Measurements from ENCODE around the gene BOD1L1. TPM values are rescaled to one million over a fixed set of nuclear protein-coding genes. Genes with fewer than 3 reads are reported as not detected.

Gene BOD1L1
- total RNA-seq, 1 donor from 2014 or later = 63.0 TPM

DNA sequence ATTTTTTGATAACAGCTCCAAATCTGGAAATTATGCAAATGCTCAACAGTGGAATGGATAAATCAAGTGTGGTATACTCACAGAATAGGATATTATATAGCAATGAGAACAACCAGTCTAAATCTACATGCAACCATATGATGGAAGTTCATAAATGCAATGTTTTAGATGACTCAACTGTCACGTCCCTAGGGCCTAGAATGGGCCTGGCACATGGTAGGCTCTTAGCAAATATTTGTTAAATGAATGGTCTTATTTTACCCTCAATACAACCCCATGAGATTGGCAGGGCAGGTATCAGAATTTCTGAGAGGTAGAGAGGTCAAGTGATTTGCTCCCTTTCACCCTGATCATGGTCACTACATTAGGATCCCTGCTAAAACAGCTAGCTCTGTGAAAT is 68.6 kb downstream of the BOD1L1 start:
- DNase-seq (ENCODE audit: low read depth) = no peak

DNA sequence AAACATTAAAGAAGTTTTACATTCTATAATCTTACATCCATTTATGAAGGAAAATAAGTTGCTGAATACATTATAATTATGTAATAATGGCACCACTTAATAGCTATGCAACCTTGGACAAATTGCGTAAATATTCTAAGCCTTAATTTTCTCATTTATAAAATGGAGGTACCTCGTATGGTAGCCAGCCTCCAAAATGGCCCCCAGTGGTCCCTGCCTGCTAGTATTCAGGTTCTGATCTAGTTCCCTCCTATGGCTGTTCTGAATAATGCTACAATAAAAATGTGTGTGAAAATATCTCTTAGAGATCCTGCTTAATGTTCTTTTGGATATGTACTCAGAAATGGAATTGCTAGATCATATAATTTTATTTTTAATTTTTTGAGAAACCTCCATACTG is 72.2 kb downstream of the BOD1L1 start:
- no peak for DNase-seq (ENCODE audit: low read depth)

DNA sequence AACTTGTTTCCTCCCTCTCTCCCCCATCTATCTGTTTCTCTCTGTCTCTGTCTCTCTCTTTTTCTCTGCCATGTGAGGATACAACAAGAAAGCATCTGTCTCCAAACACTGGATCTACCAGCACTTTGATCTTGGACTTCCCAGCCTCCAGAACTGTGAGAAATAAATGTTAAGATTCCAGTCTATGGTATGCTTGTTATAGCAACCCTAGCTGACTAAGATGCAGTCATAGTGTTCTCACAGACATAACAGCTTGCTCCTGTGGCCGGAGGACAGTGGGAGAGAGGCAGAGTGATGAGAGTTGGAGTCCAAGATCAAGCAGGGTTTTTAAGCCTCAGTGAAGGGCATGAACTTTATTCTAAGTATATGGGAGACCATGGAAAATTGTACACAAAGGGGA is 74.4 kb downstream of the BOD1L1 start:
- no peak for DNase-seq (ENCODE audit: low read depth)

DNA sequence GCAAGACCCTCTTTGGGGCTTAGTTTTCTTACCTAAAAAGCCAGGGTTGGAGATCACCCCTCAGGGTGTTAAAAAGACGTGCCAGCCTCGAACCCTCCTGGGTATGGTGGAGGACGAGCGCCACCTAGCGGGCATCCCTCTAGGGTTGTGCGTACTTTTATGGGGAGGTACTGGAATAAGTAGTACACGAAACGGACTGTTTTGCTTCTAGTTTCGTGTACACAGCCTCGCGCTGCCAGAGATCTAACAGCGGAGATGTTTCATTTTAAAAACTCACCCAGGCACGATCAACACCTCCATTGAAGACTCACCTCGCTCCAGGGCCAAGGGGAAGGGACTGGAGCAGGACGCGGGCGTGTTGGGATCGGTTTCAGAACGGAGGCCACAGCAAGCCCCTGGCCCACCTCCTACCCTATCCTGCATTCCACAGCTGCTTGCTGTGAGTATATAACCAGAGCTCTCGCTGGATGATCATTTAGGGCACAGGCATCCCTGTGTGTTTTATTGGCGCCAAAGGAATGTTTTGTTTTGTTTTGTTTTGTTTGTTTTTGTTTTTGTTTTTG is 78.5 kb downstream of the BOD1L1 start:
- DNase-seq (ENCODE audit: low read depth) = peak; percentile 51

DNA sequence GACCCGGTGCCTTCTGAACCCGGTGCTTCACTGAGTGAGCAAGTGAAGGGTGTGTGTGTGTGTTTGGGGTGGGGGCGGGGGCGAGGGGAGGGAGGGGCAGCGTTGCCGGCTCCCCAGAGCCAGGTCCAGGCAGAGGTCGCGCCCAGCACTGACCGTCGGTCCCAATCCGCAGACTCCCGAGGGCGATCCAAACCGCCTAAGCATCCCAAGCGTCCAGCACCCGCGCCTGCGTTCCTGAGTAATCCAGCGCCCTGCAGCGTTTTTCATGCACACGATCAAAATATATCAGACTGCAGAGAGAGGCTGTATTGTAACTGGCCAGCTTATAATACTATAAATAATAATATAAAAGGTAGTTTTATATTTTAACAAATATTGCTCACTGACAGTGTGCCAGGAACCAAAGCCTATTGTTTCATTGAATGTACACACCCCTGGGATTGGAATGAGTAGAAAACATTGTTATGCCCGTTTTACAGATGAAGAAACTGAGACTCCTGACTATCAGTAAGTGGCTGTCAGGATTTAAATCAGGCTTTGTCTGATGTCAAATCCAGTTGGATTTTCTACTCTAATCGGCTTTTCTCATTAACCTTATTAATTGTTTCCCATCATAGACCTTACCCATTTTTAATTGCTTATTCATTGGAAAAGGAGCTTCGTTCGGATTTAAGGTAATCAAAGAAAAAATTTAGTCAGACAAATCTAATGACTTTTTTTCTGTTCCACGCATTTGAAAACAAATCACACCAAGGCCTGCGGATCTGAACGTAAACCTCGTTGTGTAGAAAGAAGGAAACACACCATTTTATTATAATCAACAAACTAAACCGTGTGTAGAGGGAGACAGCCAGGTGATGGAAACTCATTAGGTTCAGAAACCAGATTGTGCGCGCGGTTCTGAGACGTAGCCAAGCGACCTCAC is 79.2 kb downstream of the BOD1L1 start:
- no peak for DNase-seq (ENCODE audit: low read depth)

DNA sequence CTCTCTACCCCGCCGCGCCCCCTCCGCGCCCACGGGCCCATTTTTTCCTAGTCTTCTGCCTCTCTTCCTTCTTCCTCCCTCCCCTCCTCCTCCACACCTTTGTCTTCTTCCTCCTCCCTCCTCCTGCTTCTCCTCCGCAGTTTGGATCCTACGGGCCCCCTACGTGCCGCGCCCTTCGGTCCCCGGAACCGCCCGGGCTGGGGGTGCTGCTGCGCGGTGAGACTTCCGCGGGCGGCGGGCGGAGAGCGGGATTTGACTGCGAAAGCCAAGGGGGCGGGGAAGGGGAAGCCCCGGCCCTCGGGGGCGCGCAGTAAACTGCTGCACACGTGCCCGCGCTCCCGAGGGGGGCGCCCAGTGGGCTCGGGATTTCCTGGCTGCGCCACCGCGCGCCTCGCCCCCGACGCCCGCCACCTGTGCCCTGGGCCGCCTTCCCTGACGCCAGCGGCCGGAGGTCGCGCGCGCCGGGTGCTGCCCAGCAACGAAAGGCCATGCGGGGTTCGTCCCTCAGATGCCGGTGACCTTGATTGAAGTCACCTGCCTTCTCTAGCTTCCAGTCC is 80.0 kb downstream of the BOD1L1 start:
- no peak for DNase-seq (ENCODE audit: low read depth)

DNA sequence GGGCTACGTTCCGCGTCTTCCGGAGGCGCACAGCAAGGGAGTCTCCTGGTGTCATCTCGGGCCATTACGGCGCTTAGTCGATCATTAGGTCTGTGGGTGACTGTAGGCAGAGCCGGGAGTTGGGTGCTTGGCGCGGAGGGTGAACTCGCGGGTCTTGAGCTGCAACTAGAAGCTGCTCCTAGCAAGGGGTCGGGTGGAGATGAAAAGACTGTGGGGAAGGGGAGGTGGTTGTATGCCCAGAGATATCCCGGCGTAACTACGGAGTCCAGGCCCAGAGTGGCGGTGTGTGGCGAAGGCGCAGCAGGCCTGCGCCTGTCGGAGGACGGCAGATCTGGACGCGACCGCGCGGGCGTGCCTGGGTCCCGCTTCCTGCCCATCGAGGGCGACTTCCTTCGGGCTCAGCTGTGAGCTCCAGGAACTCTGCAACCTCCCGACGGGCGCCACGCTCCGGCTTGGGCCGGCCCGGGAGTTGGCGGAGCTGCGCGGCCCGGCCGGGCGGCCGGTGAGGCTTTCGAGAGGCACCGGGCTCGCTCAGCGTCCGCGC is 80.5 kb downstream of the BOD1L1 start:
- no peak for DNase-seq (ENCODE audit: low read depth)

DNA sequence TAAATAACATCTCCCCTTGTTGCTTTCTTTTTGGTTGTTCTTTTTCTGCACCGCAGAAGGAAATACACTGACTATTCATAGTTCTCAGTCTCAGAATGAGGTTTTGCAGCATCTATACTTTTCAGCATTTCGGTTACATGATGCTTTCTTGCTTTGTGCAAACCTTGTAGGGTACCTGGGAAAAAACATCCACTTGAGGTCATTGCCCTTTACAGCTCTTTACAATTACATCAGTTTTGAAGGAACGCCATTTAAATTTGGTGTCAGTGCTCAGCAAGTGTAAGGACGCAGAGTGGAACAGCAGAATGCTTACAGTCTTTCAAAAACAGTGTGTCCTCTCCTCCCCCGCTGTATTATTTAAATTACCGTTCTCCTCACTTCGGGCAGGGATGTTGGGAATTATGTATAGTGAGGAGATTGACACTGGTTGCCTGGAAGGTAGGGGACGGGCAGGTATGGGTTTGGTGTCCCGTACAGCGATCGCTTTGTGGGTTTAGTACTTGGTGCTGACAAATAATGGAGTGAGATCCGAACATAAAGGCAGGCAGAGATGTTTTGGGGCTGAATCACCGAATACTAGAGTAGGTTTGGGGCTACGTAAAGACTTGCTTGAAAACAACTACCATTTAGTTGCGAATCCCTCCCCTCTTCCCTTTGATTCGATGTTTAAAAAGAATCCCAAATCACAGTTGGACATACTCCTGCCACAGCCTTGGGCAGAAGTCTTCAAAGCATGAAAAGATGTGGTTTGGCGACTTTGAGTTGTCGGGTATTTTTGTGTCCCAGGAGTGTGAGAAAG is 81.2 kb downstream of the BOD1L1 start:
- DNase-seq (ENCODE audit: low read depth) = no peak

DNA sequence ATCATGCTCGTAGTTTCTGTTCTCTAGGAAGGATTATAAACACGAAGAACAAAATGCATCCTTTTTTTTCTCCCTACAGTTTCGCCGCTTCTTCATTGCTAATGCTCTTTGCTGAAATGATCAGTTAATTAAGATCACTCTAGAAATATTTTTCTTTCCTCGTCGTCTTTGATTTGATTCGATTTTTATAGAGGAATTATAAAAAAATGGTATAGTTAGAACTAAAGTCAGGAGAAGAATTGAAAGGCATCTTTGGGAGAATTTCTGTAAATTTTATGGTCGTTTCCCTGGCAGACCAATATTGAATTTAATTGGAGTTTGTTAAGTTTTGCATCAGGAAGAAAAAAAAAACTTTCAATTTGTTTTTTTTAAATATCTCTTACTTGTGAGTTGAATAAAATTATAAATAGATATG is 82.1 kb downstream of the BOD1L1 start:
- no peak for DNase-seq (ENCODE audit: low read depth)

DNA sequence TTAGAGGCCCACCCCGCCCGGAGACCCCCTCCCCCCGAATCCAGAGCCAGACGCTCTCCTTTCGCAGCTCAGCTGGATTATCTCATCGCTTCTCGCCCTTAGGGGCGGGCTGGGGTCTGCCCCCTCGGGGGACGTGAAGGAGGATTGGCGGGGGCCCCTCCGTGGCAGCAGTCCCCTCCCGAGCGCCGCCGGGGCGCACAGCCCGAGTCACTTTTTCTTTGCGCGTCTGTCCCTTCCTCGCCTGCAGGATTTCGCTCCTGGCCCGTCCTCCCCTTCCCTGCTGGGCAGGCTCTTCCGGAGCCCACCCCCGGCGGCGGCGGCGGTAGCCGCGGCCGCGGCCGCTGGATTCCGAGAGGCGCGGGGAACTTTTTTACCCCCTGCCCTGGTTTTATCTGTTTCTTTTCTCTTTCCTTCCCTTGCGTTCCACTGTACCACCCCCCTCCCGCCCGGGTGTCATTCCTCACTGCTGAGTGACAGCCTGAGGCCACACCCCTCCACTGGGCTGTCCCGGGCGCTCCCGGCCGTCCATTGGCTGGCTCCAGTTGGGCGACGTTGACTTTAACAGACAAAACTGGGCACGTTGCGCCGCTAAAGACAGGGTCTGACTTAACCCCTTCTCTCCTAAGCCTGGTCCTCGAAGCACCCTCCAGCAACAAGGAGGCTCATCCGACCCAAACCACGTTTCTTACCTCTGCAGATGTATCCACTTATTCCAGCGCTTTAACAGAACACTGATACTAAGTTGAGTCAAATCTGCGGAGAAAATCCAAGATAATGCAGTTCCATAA is 82.7 kb downstream of the BOD1L1 start:
- DNase-seq (ENCODE audit: low read depth) = peak; percentile 29

DNA sequence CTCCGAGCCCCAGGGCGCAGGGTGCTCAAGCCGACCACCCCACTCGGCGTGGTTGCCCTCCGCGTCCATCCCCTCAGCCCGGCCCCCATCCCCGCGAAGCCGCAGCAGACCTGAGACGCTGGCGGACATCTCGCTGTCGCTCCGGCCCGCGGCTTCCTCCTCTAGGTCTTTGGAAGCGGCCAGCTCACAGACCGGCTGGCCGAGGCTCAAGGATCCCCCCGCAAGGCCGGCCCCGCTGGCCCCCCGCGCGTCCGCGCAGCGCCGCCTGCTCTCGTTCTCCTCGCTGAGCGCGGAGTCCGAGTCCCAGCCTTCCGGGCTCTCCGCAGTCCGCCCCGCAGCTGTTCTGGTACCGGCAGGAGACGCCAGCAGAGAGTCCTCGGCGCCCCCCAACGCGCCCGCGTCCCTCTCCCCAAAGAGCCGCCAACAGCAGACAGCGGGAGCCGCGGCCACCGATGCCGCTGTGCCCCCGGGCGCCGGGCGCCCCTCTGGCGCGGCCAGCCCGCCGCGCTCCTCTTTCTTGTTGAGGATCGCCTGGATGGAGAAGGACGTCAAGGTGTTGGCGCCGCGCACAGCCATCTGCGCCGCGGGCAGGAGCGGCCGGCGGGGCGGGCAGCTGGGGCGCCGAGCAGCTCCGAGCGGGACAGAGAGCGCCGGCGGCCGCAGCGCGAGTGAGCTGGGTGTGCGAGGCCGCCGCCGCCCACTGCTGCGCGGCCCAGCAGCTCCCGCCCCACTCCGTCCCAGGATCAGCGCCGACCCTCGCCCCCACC is 83.5 kb downstream of the BOD1L1 start, which contains the start of gene NKX3-2:
TSS of gene NKX3-2 (minus strand) at position 670 of the 767 bp plus-strand sequence. CDS start at position 576, 94 bp downstream.
- DNase-seq (ENCODE audit: low read depth) = no peak

DNA sequence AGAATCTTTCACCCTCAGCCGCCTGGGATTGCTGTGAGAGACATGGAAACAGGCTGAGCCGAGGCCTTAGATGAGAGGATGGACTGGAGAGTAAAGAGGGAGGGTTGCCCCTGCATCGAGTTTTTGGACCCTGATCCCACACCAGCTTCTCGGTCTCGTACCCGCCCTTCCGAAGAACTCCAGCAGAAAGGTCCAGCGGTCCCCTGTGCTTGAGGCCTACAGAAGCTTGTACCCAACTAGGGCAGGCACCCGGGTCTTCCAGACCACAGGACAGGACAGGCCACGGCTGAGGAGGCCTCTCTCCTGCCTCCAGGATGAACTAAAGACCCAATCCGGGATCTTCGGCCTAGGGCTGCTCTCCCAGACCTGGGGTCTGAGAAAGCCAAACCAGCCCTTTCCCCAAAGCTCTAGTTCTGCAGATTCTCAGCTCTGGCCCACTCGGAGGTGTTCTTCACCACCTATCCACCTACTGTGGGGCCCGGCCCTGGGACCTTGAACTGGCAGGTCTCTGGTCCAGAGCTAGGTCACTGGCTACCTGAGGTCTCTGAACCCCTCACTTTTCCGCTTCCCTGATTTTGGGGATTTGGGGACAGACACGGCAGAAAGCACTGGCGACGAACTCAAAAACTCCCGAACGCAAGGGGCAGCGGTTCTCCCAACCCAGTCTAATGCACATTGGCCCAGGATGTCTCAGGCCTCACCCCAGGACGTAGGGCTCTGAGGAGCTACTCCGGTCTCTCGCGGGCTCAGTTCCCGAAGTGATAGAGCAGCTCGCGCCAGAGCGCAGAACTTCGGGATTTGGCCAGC is 84.3 kb downstream of the BOD1L1 start:
- DNase-seq (ENCODE audit: low read depth) = no peak

DNA sequence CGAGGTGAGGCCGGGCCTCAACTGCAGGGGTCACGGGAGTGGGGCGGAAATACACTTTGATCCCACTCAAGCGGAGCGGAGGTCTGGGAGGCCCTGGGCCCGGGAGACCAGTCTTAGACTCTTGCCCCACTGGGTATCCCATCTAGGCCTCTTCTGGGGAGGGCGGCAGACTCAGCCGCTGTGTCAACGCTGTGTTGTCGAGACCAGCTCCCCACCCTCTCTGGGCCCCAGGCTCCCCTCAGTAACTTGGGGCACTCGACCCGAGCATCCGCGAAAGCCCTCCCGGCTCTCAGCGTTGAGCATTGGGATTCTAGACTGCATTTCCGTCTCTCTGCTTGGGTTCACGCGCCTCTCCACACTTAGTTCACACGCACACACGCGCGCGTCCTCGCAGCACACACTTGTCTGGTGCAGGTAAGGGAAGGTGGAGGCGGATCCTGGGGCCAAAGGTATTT is 84.9 kb downstream of the BOD1L1 start:
- DNase-seq (ENCODE audit: low read depth) = no peak

DNA sequence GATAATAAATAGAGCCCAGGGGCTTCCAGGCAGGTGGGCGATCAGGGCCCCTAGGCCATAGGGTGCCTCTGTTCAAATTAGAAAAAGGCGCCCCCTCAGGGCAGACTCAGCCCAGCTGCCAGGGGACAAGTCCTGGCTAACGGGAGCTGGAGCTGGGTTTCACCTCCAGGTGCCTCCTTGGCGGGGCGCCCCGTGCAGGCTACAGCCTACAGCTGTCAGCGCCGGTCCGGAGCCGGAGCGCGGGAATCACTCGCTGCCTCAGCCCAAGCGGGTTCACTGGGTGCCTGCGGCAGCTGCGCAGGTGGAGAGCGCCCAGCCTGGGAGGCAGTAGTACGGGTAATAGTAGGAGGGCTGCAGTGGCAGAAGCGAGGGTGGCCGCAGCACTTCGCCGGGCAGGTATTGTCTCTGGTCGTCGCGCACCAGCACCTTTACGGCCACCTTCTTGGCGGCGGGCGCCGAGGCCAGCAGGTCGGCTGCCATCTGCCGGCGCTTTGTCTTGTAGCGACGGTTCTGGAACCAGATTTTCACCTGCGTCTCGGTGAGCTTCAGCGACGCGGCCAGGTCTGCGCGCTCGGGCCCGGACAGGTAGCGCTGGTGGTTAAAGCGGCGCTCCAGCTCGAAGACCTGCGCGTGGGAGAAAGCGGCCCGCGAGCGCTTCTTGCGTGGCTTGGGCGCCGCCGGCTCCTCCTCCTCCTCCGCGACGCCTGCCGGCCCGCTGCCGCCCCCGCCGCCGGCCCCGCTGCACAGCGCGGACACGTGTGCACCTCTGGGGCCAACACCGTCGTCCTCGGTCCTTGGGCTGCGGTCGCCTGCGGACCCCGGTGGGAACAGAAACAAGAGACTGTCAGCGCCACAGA is 85.6 kb downstream of the BOD1L1 start:
- no peak for DNase-seq (ENCODE audit: low read depth)

DNA sequence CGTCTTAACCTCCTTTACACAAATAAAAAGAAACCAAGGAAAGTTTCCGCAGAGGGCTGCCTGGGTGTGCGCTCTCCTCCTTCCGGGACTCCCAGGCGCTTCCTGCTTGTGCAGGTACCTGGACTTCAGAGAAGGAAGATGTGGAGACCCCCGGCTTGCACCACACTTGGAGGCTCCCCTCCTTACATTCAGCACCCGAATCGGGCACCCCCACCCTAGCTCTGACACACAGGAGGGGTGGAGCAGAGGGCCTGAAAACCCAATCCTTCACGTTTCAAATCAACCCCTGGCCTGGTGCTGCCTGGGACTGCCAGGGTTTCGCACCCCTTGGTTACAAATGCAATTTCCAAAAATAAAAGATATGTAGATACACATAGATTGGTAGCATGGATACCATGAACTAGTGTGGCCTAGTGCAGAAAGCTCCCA is 86.3 kb downstream of the BOD1L1 start:
- DNase-seq (ENCODE audit: low read depth) = no peak

DNA sequence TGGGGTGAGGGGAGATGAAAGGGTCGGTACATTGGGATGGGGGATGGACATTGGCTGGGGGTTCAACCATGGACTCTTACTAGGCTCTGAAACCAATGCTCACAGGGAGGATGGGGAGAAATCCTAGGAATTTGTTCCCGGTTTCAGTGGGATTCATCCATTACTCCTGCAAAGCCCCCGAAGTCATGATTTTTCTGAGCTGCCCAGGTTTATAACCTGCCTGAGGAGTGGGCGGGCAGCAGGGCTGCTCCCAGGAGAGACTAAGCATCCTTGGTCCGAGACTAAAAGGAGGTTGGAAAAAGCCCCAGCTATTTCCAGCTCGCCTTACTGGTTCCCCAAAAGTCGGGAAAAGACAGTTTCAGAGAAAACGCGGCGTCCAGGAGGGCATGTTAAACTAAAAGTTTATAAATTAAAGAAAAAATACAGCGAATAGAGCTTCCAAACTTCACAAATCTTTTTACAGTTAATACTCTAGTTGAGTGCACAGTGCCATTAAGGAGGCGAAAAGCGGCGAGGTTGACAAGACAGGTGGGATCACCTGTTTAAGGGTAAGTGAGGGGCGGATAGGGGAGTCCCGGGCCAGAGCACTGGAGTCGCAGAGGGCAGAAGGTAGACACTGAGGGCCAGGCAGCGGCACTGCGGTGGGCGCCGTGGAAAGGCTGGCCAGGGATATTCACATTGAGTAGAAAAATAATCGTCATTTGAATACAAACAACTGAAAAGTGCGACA is 86.9 kb downstream of the BOD1L1 start:
- no peak for DNase-seq (ENCODE audit: low read depth)

DNA sequence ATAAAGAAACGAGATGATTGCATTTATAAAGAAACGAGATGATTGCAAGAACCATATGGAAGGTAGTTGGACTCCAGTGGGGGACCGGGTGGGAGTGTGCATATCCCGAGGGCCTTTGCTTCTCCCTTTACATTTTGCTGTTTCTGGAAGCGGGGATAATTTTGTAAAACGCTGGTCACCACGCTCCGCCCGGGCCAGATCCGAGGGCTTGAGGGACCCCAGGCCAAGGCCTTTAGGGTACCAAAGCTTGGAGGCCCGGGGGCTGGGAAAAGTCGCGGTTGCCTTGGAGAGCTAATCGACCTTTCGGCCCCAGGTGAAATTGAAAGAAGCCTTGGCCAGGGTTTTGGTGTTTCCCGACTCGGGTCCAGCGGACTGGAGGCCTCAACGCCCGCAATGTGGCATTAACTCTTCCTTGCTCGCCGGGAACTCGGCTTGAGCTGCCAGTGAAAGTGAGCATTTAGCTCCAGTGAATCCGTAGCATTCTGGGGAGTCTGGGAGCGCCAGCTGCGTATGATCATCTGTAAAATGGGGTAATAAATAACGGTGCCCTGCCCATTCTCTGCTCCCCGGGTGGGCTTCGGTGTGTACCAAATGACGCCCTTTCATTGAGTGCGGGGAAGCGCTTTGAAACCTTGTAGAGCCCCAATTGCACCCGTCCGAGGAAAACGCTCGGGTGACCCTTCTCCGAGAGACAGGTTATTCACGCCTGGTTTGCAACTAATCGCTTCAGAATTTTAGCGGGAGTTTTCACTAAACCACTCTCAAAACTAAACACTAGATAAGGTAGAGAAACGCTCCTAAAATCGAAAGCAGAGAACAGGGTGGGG is 87.7 kb downstream of the BOD1L1 start:
- DNase-seq (ENCODE audit: low read depth) = no peak

Measured in renal cortical epithelial cell (primary cell).